Measurements from ENCODE around the gene CADPS2.

The CADPS2 gene

GRCh38 chr7:122429926-122430325 lies 456.3 kb downstream of the CADPS2 start:
- DNase-seq, result no peak

DNA sequence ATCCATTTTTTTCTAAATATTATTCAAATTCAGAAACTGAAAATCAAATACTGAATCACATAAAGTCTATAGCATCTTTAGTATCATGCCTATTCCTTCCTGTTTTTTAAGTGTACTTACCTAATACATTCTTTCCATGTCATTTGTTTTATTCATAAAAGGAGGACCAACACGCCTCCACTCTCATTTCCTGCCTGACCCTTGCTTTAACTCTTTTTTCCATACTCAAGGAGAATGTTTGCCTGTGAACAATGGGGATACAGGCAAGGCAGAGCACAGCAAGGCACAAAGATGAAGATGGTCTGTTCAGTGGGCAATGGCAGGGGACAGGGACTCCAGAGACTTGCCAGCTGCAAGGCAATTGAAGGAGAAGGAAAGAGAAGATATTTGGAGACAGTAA lies 460.5 kb downstream of the CADPS2 start:
- DNase-seq, result no peak

DNA sequence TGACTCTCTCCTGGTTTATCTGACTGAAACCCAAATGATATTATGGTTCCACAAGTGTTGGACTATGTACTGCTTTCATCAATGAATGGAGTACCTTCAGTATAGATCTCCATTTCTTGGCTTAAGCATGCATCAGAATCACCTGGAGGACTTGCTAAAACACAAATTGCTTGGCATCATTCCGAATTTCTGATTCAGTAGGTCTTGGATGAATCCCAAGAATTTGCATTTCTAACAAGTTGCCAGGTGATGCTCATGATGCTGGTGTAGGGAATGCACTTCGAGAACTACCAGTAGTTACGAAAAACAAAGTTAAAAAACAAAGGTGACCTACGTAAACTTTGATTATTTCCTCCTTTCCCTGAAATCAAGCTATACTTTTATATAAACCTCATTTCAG lies 462.7 kb downstream of the CADPS2 start:
- DNase-seq, result no peak

DNA sequence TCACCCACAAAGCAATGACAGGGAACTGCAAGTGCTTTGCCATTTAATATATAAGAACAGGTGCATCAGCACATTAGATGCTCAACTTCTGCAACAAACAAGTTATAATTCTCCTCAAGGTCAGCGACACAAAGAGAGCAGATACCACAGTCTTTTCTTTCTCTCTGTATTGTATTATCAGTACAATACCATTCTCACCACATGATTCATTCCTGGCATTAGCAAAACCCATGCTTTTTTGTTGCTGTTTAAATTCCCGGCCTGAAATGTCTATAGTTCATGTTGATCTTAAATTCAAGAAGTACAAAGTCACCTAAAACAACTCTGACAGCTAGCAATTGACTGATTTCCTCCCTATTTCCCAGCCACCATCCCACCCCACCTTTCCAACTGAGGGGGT lies 469.9 kb downstream of the CADPS2 start:
- no peak for DNase-seq

- no peak for DNase-seq
Measured at GRCh38 chr7:122415510-122415909, 470.8 kb downstream of the CADPS2 start.

DNA sequence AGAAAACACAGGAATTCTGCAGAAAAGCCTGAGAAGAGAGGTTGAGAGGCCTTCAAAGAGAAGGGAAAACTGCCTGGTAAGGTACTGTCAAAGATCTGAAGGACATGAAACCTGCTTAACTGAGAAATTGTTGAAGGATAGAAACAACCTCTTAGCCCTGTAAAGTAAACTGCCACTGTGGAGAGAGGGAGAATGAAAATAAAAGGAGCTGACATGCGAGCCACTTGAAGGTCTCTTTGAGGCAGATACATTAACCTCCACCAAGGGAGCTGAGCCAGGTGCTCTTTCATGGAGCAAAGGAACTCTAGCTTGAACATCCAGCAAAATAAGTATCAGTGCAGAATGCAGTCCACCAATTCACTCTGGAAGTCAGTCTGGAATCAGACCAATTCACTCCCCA lies 472.9 kb downstream of the CADPS2 start:
- no peak for DNase-seq

GRCh38 chr7:122412883-122413282 lies 473.4 kb downstream of the CADPS2 start:
- DNase-seq, result no peak

GRCh38 chr7:122412441-122412840 lies 473.8 kb downstream of the CADPS2 start:
- DNase-seq, result no peak

DNA sequence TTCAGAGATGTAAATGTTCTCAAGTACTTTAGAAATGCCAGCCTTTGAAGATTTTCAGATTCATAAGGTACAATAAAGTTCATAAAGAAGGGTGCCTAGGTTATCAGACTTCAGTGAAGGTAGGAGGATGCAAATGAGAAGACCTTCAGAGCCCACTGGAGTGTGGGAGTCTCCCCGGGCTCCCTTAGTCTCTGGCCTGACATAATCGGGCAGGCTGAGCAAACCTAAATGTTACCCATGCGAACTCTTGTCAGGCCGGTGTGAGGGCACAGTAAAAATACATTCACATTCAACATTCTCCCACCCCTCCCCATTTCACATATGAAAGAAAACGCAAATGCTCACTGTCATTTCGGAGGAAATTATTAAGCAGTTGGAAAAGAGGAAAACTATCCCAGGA lies 479.1 kb downstream of the CADPS2 start:
- no peak for DNase-seq

DNA sequence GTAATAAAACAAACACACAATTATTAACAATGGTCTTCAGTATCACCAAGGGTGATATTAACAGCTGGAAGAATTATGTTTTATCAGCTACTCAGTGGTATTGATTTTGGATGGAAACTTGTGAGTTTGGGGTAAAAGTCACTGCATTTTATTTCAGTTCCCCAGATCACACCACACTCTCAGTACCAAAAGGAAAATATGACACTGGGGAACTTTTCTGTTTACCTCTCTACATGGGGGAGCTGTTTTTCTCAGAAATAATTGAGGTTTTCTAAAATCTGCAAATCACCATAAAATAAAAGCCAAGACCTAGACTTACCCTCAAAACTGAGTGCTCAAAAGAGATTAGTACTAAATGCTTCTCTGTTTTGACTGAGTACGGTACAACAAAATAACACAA lies 483.1 kb downstream of the CADPS2 start:
- no peak for DNase-seq

DNA sequence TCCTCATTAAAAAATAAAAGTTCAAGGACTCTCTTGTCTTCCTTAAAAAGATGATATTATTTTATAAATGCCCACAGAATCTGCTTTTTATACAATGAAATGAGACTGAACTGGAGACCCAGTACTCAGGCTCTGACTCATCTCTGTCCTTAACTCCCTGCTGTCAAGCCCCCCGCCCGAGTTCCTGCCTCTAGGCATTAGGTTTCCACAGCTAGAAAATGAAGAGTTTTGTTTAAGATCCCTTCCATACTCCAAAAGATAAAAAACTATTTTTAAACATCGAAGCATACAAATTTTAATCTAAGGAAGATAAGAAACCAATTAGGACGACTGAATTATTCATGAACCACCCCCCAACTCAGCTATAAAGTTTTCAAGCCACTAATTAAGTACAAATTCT lies 484.0 kb downstream of the CADPS2 start:
- no peak for DNase-seq

- DNase-seq, result no peak
Measured at GRCh38 chr7:122397381-122397780, 488.9 kb downstream of the CADPS2 start.

DNA sequence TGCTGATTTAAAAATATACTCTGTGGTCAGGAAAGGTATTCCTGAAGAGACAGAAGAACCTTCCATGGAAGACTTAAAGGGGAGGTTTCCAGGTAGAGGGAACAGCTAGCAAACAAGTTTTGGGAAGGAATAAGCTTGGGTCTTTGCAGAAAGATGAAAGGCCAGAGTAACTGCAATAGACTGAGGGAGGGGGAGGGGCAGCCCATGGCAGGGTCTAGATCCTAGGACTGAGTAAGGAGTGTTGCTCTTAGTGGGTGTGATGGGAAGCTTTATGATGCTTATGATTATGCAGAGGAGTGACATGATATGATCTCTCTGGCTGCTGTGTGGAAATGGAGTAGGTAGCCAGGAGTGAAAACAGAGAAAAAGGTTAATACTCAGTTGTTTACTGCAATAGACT lies 491.7 kb downstream of the CADPS2 start:
- DNase-seq, result no peak

DNA sequence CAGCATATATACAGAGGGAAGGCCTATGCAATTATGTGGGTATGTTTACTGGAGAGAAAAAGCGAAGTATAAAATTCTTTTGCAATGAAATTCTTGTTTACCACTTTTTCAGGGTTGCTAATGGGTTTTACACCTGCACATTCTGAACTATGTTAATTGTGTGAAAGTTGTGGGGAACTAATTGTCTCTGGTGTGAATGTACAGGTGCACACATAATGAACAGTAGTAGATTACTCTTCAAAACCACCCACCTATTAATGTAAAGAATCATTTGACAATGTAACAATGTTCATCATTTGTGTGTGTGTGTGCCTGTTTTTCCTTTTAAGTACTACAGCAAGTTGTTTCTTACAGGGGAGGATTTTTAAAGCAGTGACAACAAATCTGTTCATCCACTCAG lies 501.7 kb downstream of the CADPS2 start:
- no peak for DNase-seq

- no peak for DNase-seq
Measured at GRCh38 chr7:122383934-122384333, 502.3 kb downstream of the CADPS2 start.

DNA sequence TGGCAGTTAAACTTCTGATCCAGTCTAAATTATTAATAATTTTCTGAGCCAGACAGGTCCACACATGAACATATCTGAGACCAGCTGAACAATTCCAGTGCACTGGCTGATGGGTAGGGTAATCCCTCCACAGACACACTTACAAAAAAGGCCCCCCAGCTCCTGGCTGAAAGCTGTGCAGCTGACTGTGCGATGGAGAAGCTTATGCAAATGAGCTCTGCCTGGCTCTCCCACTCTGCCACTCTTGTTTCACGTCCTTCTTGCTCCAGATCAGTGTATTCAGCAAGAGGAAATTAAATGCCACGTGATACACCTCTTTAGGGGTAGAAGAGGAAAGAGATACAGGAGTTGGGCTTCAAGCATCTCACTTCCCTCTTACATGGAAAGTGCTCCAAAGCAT lies 505.3 kb downstream of the CADPS2 start:
- DNase-seq, result no peak

DNA sequence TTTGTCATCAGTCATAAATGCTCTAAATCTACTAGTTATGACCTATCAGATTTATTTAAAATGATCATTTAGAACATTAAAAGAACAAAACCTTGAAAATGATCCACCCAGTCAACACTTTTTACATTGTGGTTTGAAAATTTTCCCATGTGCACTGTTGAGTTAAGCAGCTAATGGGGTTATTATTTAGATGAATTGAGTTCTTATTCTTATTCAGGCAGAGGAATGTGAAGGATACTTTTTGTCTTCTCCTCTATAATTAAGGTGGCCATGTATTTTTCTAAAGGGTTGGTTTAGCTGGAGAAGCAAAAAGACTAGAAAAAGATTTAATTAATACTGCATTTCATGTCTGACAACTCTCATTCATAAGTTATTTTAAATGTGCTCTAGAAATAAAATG lies 506.8 kb downstream of the CADPS2 start:
- no peak for DNase-seq

- DNase-seq, result no peak
Measured at GRCh38 chr7:122369756-122370155, 516.5 kb downstream of the CADPS2 start.

GRCh38 chr7:122364761-122365280 lies 521.4 kb downstream of the CADPS2 start:
- no peak for DNase-seq

GRCh38 chr7:122363144-122363543 lies 523.1 kb downstream of the CADPS2 start:
- no peak for DNase-seq

DNA sequence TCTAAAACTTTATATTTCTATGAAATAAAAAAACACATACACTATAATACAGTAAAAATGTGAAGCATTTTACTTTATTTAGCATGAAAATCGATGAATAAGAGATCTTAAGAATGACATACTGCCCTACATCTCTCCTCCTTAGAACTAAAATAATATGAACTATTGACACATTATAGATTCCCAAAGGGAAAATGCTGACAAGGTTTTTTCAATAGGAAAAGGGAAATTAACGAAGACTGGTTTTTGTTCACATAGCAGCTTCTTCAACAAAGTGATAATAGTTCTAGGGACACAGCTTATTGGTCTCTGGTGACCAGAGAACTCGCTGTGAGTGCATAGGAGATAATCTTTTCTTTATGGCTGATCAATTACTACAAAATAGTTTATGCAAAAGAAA lies 523.8 kb downstream of the CADPS2 start:
- no peak for DNase-seq

DNA sequence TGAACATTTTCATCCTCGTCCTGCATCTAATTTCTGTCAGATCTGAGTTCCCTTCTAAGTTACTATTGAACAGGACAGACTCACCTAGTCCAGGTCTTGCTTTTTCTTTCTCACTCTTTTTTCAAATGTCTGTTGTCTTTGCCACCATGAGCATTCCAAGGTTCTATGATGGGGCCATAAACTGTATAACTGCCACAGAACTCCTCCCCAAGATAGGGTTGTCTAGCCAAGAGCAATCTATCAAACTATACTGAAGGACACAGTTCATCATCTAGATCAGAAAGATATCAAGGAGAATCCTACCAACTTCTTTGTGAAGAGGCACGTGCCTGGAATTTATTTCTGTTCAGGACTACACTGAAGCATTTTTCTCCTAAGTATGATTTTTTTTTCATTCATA lies 531.6 kb downstream of the CADPS2 start:
- no peak for DNase-seq

DNA sequence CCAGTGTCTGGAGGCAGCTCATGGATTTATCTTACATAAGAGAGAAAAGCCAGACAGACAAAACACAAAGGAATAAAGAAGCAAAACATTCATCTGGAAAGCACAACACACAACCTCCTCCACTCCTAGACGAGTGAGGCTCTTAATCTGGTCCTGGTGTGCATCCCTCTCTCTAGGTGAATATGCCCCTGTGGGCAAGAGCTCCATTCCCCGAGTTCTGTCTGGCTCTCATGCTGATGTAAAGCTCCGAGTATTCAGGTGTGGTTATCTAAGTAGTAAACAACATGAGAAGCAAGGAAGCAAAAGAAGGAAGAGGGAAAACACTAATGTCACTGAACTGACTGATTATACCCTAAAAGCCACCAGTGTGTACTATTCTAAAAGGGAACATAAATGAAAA lies 533.8 kb downstream of the CADPS2 start:
- DNase-seq, result no peak

GRCh38 chr7:122350701-122351100 lies 535.6 kb downstream of the CADPS2 start:
- no peak for DNase-seq

DNA sequence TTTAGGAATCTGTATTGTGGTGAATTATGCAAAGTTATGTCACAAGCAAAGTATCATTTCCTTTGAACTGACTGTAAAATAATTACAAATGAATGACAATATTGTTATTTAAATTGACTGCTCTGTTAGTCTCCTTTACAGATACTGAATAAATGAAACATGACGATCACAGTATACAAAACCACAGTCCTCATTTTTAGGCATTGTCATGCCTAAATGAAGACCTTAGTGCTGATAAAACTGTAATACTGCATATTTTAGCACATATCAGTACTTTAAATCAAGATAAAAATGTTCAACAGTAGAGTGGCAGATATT lies 542.0 kb downstream of the CADPS2 start:
- no peak for DNase-seq
